HEK293 (cell line): ENCODE measurements around the gene ZAP70.
A peak's percentile ranks its signal among the peaks of the same experiment; 100 is the strongest.

Source experiments
- CTCF ChIA-PET: fragments of 350-600 bp; formaldehyde crosslinking; extraction: SDS; loops from one replicate; lab custom pipeline; 2021; ENCODE audit warnings: antibody characterized with exemption; lab: Yijun Ruan, JAX
- POLR2A ChIA-PET: fragments of 300-600 bp; formaldehyde crosslinking; extraction: SDS; loops from one replicate; lab custom pipeline; 2020; ENCODE audit warnings: antibody characterized with exemption, inconsistent platforms; lab: Yijun Ruan, JAX
- H3K27ac ChIP-seq: fragments of 200-500 bp; sonication (Bioruptor generic); 2 replicates; pipeline ENCODE4 v1.5.1; 2014; ENCODE audit warnings: low read depth, low read length, control low read depth, inconsistent platforms; ENCODE audit errors: extremely low read depth
- H3K36me3 ChIP-seq, 2 experiments: fragments of 200-500 bp in 1 of 2; sonication (Bioruptor generic) in 1 of 2; 1 replicate in 1 of 2; 2 replicates in 1 of 2; pipeline ENCODE4 v1.5.1; 2014 to 2017; ENCODE audit warnings: inconsistent platforms in 2 of 2, low read length in 2 of 2; ENCODE audit not compliant: control insufficient read depth in 2 of 2, insufficient read depth in 1 of 2
- H3K4me1 ChIP-seq: fragments of 200-500 bp; sonication (Bioruptor generic); 2 replicates; pipeline ENCODE4 v1.5.1; 2014; ENCODE audit warnings: mild to moderate bottlenecking, low read length, inconsistent platforms; ENCODE audit not compliant: control insufficient read depth, insufficient read depth
- H3K4me3 ChIP-seq: 2 replicates; pipeline ENCODE4 v1.5.1; 2011; ENCODE audit warnings: low read depth, mild to moderate bottlenecking, control low read depth, low read length, moderate library complexity
- H3K9me3 ChIP-seq: fragments of 200-500 bp; sonication (Bioruptor generic); 2 replicates; pipeline ENCODE4 v1.5.1; 2014; ENCODE audit warnings: low read depth, low read length, inconsistent platforms; ENCODE audit not compliant: control insufficient read depth, insufficient read depth
- EGR2 ChIP-seq: fragments of 450-650 bp; formaldehyde crosslinking; IDR thresholded peaks from 2 replicates; pipeline ENCODE4 v1.5.1; 2016; ENCODE audit warnings: low read depth, missing biosample characterization, missing genetic modification characterization
- KLF16 ChIP-seq: fragments of 450-650 bp; formaldehyde crosslinking; IDR thresholded peaks from 2 replicates; pipeline ENCODE4 v1.5.1; 2017; ENCODE audit warnings: missing biosample characterization, missing genetic modification characterization
- PRDM1 ChIP-seq: fragments of 450-650 bp; formaldehyde crosslinking; IDR thresholded peaks from 2 replicates; pipeline ENCODE4; 2016; ENCODE audit warnings: missing biosample characterization, missing genetic modification characterization
- SETDB1 ChIP-seq: IDR thresholded peaks from one replicate; pipeline ENCODE4 v1.6.1; 2017; ENCODE audit warnings: mild to moderate bottlenecking, low read length, moderate library complexity, mixed read lengths; ENCODE audit not compliant: insufficient read length
- TCF7L2 ChIP-seq: IDR thresholded peaks from 2 replicates; pipeline ENCODE4 v1.6.1; 2011; ENCODE audit warnings: low read depth, mild to moderate bottlenecking, inconsistent platforms, low read length, moderate library complexity, borderline replicate concordance
- ZBTB1 ChIP-seq: fragments of 450-650 bp; formaldehyde crosslinking; IDR thresholded peaks from 2 replicates; pipeline ENCODE4 v1.5.1; 2016; ENCODE audit warnings: missing biosample characterization, missing genetic modification characterization
- ZBTB48 ChIP-seq: fragments of 450-650 bp; formaldehyde crosslinking; IDR thresholded peaks from 2 replicates; pipeline ENCODE4 v1.5.1; 2016; ENCODE audit warnings: missing biosample characterization, missing genetic modification characterization
- ZFHX2 ChIP-seq: fragments of 450-650 bp; formaldehyde crosslinking; conservative IDR thresholded peaks from 2 replicates; pipeline ENCODE4 v1.5.1; 2016; ENCODE audit warnings: missing biosample characterization, missing genetic modification characterization
- ZFP3 ChIP-seq: fragments of 450-650 bp; formaldehyde crosslinking; IDR thresholded peaks from 2 replicates; pipeline ENCODE4 v1.5.1; 2016; ENCODE audit warnings: low read depth, missing biosample characterization, missing genetic modification characterization
- ZNF146 ChIP-seq: fragments of 450-650 bp; formaldehyde crosslinking; IDR thresholded peaks from 2 replicates; pipeline ENCODE4 v1.5.1; 2016; ENCODE audit warnings: missing biosample characterization, missing genetic modification characterization
- ZNF24 ChIP-seq: fragments of 450-650 bp; formaldehyde crosslinking; IDR thresholded peaks from 2 replicates; pipeline ENCODE4 v1.5.1; 2016; ENCODE audit warnings: missing biosample characterization, missing genetic modification characterization
- ZNF248 ChIP-seq: fragments of 450-650 bp; formaldehyde crosslinking; IDR thresholded peaks from 2 replicates; pipeline ENCODE4 v1.5.1; 2017; ENCODE audit warnings: missing biosample characterization, missing genetic modification characterization
- ZNF544 ChIP-seq: fragments of 450-650 bp; formaldehyde crosslinking; IDR thresholded peaks from 2 replicates; pipeline ENCODE4 v1.5.0; 2017; ENCODE audit warnings: missing biosample characterization, missing genetic modification characterization
- ZNF621 ChIP-seq: fragments of 450-650 bp; formaldehyde crosslinking; IDR thresholded peaks from 2 replicates; pipeline ENCODE4 v1.5.1; 2017; ENCODE audit warnings: missing biosample characterization, missing genetic modification characterization
- ZNF626 ChIP-seq: fragments of 450-650 bp; sonication (Bioruptor Pico); formaldehyde crosslinking; IDR thresholded peaks from 2 replicates; pipeline ENCODE4 v1.5.1; 2018; ENCODE audit warnings: missing biosample characterization, missing genetic modification characterization, inconsistent platforms
- ZNF654 ChIP-seq: fragments of 450-650 bp; formaldehyde crosslinking; IDR thresholded peaks from 2 replicates; pipeline ENCODE4 v1.5.1; 2016; ENCODE audit warnings: low read depth, missing biosample characterization, missing genetic modification characterization
- ZNF677 ChIP-seq: fragments of 450-650 bp; IDR thresholded peaks from 2 replicates; pipeline ENCODE4 v1.5.0; 2018; ENCODE audit warnings: missing biosample characterization, mild to moderate bottlenecking, missing genetic modification characterization, moderate library complexity
- ZNF747 ChIP-seq: fragments of 450-650 bp; formaldehyde crosslinking; IDR thresholded peaks from 2 replicates; pipeline ENCODE4 v1.5.1; 2016; ENCODE audit warnings: missing biosample characterization, missing genetic modification characterization
- ZNF768 ChIP-seq: fragments of 450-650 bp; formaldehyde crosslinking; IDR thresholded peaks from 2 replicates; pipeline ENCODE4 v1.5.1; 2018; ENCODE audit warnings: missing biosample characterization, mild to moderate bottlenecking, missing genetic modification characterization
- ZNF785 ChIP-seq: fragments of 450-650 bp; formaldehyde crosslinking; IDR thresholded peaks from 2 replicates; pipeline ENCODE4 v1.5.1; 2016; ENCODE audit warnings: missing biosample characterization, missing genetic modification characterization
- ZNF843 ChIP-seq: fragments of 450-650 bp; formaldehyde crosslinking; IDR thresholded peaks from 2 replicates; pipeline ENCODE4 v1.5.1; 2016; ENCODE audit warnings: missing biosample characterization, missing genetic modification characterization
- ZSCAN16 ChIP-seq: fragments of 450-650 bp; formaldehyde crosslinking; IDR thresholded peaks from 2 replicates; pipeline ENCODE4 v1.5.1; 2016; ENCODE audit warnings: missing biosample characterization, missing genetic modification characterization
- TF ChIP-seq, protein P1 (sequence below): fragments of 450-650 bp; formaldehyde crosslinking; IDR thresholded peaks from 2 replicates; pipeline ENCODE4 v1.5.1; 2017; ENCODE audit warnings: missing biosample characterization, missing genetic modification characterization
- TF ChIP-seq, protein P2 (sequence below): fragments of 450-650 bp; formaldehyde crosslinking; IDR thresholded peaks from 2 replicates; pipeline ENCODE4 v1.5.1; 2016; ENCODE audit warnings: missing biosample characterization, missing genetic modification characterization
- TF ChIP-seq, protein P3 (sequence below): fragments of 450-650 bp; formaldehyde crosslinking; IDR thresholded peaks from 2 replicates; pipeline ENCODE4 v1.5.1; 2016; ENCODE audit warnings: missing biosample characterization, missing genetic modification characterization
- TF ChIP-seq, protein P4 (sequence below): fragments of 450-650 bp; formaldehyde crosslinking; IDR thresholded peaks from 2 replicates; pipeline ENCODE4 v1.5.1; 2016; ENCODE audit warnings: missing biosample characterization, missing genetic modification characterization
- TF ChIP-seq, protein P5 (sequence below): fragments of 450-650 bp; formaldehyde crosslinking; IDR thresholded peaks from 2 replicates; pipeline ENCODE4 v1.5.1; 2017; ENCODE audit warnings: missing biosample characterization, mild to moderate bottlenecking, missing genetic modification characterization, moderate library complexity

The ZAP70 gene

DNA sequence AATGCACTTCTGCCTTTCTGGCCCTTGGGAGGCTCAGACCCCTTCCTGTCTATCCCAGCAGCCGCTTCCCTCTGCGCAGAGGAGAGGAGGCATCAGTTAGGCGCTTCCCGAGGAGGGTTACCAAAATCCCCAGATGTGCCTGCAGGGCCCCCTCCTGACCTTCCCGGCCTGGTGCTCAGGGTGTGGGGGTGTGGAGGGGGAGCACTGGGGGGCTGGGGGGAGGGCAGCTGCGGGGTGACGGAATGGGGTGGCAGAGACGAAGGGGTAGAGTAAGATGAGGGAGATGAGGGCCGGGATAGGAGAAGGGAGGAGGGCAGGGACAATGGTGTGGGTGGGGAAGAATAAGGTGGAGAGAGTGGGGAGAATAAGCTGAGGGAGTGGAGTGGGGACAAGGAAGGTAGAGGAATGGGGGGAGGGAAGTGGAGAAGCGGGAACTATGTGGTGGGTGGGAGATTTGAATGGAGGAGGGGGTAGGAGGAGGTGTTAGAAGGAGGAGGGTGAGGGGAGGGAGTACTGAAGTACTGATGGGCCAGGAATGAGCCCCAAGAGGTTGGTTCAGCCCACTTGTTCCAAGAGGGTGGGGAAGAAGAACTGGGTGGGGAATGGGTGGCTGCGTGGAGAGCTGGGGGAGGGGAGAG, 6.5 kb upstream of the ZAP70 start:
- ChIA-PET POLR2A (interaction anchor here (0.5 kb wide), 1 partner anchor 1511 kb away, joined by 3 read pairs; no protein-coding TSS in a partner anchor), CTCF (interaction anchor here (0.7 to 1.3 kb wide), 4 partner anchors 8 to 43 kb away, joined by 3 to 6 read pairs (median 4); partner anchors contain the start of gene ACTR1B)
- H3K27ac ChIP-seq, result no peak overlapping the region
- H3K36me3 ChIP-seq, result no peaks in the 10 kb centered on the region
- no peak overlapping the region for H3K4me3 ChIP-seq
- no peaks in the 10 kb centered on the region for H3K9me3 ChIP-seq
- H3K4me1 ChIP-seq, result no peaks in the 10 kb centered on the region
- TF ChIP-seq, protein P1, sequence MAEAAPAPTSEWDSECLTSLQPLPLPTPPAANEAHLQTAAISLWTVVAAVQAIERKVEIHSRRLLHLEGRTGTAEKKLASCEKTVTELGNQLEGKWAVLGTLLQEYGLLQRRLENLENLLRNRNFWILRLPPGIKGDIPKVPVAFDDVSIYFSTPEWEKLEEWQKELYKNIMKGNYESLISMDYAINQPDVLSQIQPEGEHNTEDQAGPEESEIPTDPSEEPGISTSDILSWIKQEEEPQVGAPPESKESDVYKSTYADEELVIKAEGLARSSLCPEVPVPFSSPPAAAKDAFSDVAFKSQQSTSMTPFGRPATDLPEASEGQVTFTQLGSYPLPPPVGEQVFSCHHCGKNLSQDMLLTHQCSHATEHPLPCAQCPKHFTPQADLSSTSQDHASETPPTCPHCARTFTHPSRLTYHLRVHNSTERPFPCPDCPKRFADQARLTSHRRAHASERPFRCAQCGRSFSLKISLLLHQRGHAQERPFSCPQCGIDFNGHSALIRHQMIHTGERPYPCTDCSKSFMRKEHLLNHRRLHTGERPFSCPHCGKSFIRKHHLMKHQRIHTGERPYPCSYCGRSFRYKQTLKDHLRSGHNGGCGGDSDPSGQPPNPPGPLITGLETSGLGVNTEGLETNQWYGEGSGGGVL (tag by site-specific recombination), result 0 out of 2 replicates have a peak, but pooled peaks have one; percentile 16
- TF ChIP-seq ZNF146 (tag by site-specific recombination), result no peak
- TF ChIP-seq EGR2 (tag by site-specific recombination), result peak; percentile 94
- TF ChIP-seq ZNF248 (tag by site-specific recombination), result no peak
- no peak for TF ChIP-seq ZBTB48 (tag by site-specific recombination)
- no peak for TF ChIP-seq ZNF626 (tag by site-specific recombination)
- TF ChIP-seq ZNF768 (tag by site-specific recombination), result no peak
- TF ChIP-seq ZNF843 (tag by site-specific recombination), result no peak
- TF ChIP-seq ZNF544 (tag by site-specific recombination), result no peak
- TF ChIP-seq PRDM1 (tag by site-specific recombination), result no peak
- peak; percentile 83 for TF ChIP-seq ZFHX2 (tag by site-specific recombination)
- no peak for TF ChIP-seq TCF7L2

DNA sequence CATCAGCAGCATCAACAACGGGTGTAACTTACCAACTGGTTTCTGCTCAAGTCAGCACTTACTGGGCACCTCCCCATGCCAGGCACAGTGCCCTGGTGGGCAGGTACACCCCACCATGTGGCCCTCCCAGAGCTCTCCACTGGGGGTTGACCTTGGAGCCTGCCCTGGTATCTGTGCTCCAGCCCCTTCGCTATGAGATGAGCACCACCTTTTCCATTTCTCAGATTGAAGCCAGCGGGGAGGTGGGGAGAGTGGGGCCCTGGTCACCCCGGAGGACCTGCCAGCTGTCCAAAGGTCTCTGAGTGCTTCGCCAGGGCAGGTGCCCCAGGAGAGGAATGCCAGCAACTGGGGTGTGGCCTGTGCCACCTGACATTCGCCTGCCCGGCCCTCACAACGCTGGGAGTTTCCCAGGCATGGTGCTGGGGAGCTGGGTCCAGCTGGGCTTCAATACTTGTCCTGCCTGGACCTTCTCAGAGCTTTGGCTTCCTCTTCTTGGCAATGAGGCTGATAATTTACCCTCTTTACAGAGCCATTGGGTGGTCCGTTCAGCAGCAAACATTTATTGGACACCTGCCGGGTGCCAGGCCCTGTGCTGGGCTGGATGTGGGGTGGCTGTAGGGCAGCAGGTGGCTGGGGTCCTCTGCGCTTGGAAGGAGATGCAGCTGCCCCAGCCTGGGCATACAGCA, 5.9 kb upstream of the ZAP70 start:
- POLR2A ChIA-PET, result no interaction called here
- Histone ChIP-seq H3K9me3 (no peaks in the 10 kb centered on the region), H3K36me3 (no peaks in the 10 kb centered on the region), H3K4me3 (no peak overlapping the region), H3K4me1 (no peaks in the 10 kb centered on the region), H3K27ac (no peak overlapping the region)
- CTCF ChIA-PET, result interaction anchor here (0.7 to 1.6 kb wide), 4 partner anchors 33 to 678 kb away, joined by 3 to 4 read pairs (median 3); partner anchors contain the start of gene ACTR1B
- TF ChIP-seq ZBTB1 (tag by site-specific recombination) (no peak), ZNF621 (tag by site-specific recombination) (no peak), ZNF654 (tag by site-specific recombination) (no peak), ZSCAN16 (no peak), ZNF544 (tag by site-specific recombination) (no peak), ZFP3 (tag by site-specific recombination) (no peak), ZNF677 (tag by site-specific recombination) (no peak), ZNF747 (no peak), ZNF785 (no peak), KLF16 (tag by site-specific recombination) (no peak), ZNF24 (tag by site-specific recombination) (no peak), SETDB1 (no peak)
- TF ChIP-seq, protein P2, sequence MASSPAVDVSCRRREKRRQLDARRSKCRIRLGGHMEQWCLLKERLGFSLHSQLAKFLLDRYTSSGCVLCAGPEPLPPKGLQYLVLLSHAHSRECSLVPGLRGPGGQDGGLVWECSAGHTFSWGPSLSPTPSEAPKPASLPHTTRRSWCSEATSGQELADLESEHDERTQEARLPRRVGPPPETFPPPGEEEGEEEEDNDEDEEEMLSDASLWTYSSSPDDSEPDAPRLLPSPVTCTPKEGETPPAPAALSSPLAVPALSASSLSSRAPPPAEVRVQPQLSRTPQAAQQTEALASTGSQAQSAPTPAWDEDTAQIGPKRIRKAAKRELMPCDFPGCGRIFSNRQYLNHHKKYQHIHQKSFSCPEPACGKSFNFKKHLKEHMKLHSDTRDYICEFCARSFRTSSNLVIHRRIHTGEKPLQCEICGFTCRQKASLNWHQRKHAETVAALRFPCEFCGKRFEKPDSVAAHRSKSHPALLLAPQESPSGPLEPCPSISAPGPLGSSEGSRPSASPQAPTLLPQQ (tag by site-specific recombination), result no peak
- TF ChIP-seq, protein P3, sequence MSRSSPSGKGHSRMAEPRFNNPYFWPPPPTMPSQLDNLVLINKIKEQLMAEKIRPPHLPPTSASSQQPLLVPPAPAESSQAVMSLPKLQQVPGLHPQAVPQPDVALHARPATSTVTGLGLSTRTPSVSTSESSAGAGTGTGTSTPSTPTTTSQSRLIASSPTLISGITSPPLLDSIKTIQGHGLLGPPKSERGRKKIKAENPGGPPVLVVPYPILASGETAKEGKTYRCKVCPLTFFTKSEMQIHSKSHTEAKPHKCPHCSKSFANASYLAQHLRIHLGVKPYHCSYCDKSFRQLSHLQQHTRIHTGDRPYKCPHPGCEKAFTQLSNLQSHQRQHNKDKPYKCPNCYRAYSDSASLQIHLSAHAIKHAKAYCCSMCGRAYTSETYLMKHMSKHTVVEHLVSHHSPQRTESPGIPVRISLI, result no peak
- TF ChIP-seq, protein P4, sequence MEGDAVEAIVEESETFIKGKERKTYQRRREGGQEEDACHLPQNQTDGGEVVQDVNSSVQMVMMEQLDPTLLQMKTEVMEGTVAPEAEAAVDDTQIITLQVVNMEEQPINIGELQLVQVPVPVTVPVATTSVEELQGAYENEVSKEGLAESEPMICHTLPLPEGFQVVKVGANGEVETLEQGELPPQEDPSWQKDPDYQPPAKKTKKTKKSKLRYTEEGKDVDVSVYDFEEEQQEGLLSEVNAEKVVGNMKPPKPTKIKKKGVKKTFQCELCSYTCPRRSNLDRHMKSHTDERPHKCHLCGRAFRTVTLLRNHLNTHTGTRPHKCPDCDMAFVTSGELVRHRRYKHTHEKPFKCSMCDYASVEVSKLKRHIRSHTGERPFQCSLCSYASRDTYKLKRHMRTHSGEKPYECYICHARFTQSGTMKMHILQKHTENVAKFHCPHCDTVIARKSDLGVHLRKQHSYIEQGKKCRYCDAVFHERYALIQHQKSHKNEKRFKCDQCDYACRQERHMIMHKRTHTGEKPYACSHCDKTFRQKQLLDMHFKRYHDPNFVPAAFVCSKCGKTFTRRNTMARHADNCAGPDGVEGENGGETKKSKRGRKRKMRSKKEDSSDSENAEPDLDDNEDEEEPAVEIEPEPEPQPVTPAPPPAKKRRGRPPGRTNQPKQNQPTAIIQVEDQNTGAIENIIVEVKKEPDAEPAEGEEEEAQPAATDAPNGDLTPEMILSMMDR, result no peak
- TF ChIP-seq, protein P5, sequence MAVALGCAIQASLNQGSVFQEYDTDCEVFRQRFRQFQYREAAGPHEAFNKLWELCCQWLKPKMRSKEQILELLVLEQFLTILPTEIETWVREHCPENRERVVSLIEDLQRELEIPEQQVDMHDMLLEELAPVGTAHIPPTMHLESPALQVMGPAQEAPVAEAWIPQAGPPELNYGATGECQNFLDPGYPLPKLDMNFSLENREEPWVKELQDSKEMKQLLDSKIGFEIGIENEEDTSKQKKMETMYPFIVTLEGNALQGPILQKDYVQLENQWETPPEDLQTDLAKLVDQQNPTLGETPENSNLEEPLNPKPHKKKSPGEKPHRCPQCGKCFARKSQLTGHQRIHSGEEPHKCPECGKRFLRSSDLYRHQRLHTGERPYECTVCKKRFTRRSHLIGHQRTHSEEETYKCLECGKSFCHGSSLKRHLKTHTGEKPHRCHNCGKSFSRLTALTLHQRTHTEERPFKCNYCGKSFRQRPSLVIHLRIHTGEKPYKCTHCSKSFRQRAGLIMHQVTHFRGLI (tag by site-specific recombination), result no peak
